Activated CD4-positive, alpha-beta T cell treated with anti-CD3 and anti-CD28 coated beads for 36 hours (primary cell): ENCODE measurements around the gene TMEM185A. TPM values are rescaled to one million over a fixed set of nuclear protein-coding genes. Genes with fewer than 3 reads are reported as not detected.
"Not testable (repeated sequence)": the region's sequence is repeated elsewhere in the genome, so short reads cannot be mapped to it uniquely, and the experiment has no call there.

Experiments used
- ATAC-seq: fragments of 200-7000 bp; cut with Tn5 transposase; one replicate; pipeline ENCODE4 v1.10.0; 2021; ENCODE audit warnings: mild to moderate bottlenecking, moderate library complexity
- CTCF ChIA-PET: fragments of 350-600 bp; sonication (Branson Sonifier 250); formaldehyde crosslinking; loops from one replicate; lab custom pipeline; 2021; ENCODE audit warnings: antibody characterized with exemption; lab: Charles Lee
- POLR2A ChIA-PET: fragments of 350-600 bp; sonication (Branson Sonifier 250); formaldehyde crosslinking; loops from one replicate; lab custom pipeline; 2021; ENCODE audit warnings: antibody characterized with exemption, inconsistent platforms; lab: Charles Lee
- DNase-seq: peaks from one replicate; pipeline ENCODE4 v3.0.0-alpha.2; 2020
- H3K27ac Mint-ChIP-seq: one replicate; pipeline ENCODE4 v1.8.0; 2021; ENCODE audit warnings: mixed read lengths
- H3K27me3 Mint-ChIP-seq: one replicate; pipeline ENCODE4 v1.8.0; 2021; ENCODE audit warnings: mixed read lengths
- H3K36me3 Mint-ChIP-seq: one replicate; pipeline ENCODE4 v1.8.0; 2021; ENCODE audit warnings: low read depth, mixed read lengths
- H3K4me1 Mint-ChIP-seq: one replicate; pipeline ENCODE4 v1.8.0; 2021; ENCODE audit warnings: mixed read lengths
- H3K4me3 Mint-ChIP-seq: one replicate; pipeline ENCODE4 v1.8.0; 2021; ENCODE audit warnings: mild to moderate bottlenecking, moderate library complexity, mixed read lengths
- H3K9me3 Mint-ChIP-seq: one replicate; pipeline ENCODE4 v1.8.0; 2021; ENCODE audit warnings: low read depth, mixed read lengths
- intact Hi-C, 2 experiments: fragments of 100-400 bp; cut with DNase I in 1 of 2; cut with micrococcal nuclease in 1 of 2; formaldehyde crosslinking; loops; one replicate each; pipeline versions ENCODE4 v1.14.2 to v1.15.1; 2022 to 2024; cut with DNase I, micrococcal nuclease
- total RNA-seq, 2 experiments: library from RNA; stranded (reverse); gene quantifications; one replicate each; pipeline ENCODE4 v1.2.3, GENCODE V29; 2021

TMEM185A gene
- total RNA-seq, 2 experiments from 2014 or later = 10.2 to 14.4 TPM

DNA sequence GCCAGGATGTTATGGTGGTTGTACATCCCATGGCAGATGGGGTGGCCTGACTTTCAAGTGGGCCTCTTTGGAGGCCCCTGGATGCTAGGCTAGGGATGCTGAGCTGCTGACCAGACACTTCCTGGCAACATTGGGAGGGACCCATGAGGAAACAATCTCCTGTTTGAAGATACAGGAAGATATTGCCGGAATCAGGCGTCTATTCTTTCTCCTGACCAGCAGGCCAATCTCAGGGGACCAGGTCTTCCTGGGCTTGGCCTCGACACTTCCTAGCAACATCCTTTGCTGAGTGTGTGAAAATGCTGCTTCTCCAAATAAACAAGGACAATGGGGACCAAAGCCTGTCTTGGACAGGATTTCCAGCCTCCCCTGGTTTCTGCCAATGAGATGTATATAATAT is 83.8 kb downstream of the TMEM185A start:
- H3K4me1 Mint-ChIP-seq, DNase-seq, H3K27ac Mint-ChIP-seq, H3K36me3 Mint-ChIP-seq, POLR2A ChIA-PET, H3K4me3 Mint-ChIP-seq, H3K9me3 Mint-ChIP-seq, CTCF ChIA-PET, intact Hi-C loops, ATAC-seq, H3K27me3 Mint-ChIP-seq: not testable (repeated sequence)

GRCh38 chrX:149546962-149547361 is 84.6 kb downstream of the TMEM185A start:
- ATAC-seq, DNase-seq, H3K27ac Mint-ChIP-seq, H3K9me3 Mint-ChIP-seq, H3K4me3 Mint-ChIP-seq, H3K4me1 Mint-ChIP-seq, intact Hi-C loops, H3K27me3 Mint-ChIP-seq, CTCF ChIA-PET, POLR2A ChIA-PET, H3K36me3 Mint-ChIP-seq: not testable (repeated sequence)

Other genes with a start within 250 kb of the TMEM185A start
- gene IDS, start 126.5 kb downstream of the TMEM185A start, total RNA-seq = 10 to 100 TPM; 52.6 to 64.3 TPM
- 10 to 100 TPM; 29.4 to 37.4 TPM for gene EOLA1, start 90.8 kb downstream of the TMEM185A start, total RNA-seq
- gene HSFX3, start 81.9 kb downstream of the TMEM185A start, total RNA-seq = not detected
- gene MAGEA9B, start 44.3 kb downstream of the TMEM185A start, total RNA-seq = not detected
- not detected for gene HSFX2, start 36.5 kb downstream of the TMEM185A start, total RNA-seq
- not detected for gene MAGEA11, start 80.3 kb upstream of the TMEM185A start, total RNA-seq
- under 1 TPM; 0.25 to 0.47 TPM for gene HSFX1, start 142.3 kb upstream of the TMEM185A start, total RNA-seq
- gene MAGEA9, start 150.1 kb upstream of the TMEM185A start, total RNA-seq = not detected
- gene MAGEA8, start 249.4 kb upstream of the TMEM185A start, total RNA-seq = not detected